HG02840 (cell line): ENCODE measurements around the gene ST6GALNAC6.
"Not testable (repeated sequence)": the region's sequence is repeated elsewhere in the genome, so short reads cannot be mapped to it uniquely, and the experiment has no call there.

Experiments used
- ATAC-seq: cut with Tn5 transposase; IDR thresholded peaks from one replicate; pipeline ENCODE4 v1.9.1; 2021; ENCODE audit warnings: mild to moderate bottlenecking, moderate library complexity, moderate number of reproducible peaks; ENCODE audit not compliant: unreplicated experiment, low FRiP score

The ST6GALNAC6 gene

DNA sequence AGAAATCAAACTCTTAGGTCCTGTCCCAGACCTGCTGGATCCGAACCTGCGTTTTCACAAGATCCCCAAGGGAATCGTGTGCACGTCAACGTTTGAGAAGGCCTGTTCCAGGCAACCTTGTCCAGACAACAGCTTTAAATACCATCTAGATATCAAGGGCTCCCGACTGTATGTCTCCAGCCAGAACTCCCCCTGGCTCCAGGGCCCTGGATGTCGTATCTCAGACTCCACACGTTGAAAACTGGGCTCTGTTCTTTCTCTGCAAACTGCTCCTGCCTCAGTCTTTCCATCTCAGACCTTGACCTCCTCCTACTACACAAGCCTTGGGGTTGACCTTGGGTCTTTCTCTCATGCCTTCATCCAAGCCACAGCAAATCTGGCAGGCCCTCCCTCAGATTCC is 39.1 kb downstream of the ST6GALNAC6 start:
- ATAC-seq = no peak

- ATAC-seq = no peak
These were observed 41.3 kb downstream of the ST6GALNAC6 start for GRCh38 chr9:127858041-127858512.

DNA sequence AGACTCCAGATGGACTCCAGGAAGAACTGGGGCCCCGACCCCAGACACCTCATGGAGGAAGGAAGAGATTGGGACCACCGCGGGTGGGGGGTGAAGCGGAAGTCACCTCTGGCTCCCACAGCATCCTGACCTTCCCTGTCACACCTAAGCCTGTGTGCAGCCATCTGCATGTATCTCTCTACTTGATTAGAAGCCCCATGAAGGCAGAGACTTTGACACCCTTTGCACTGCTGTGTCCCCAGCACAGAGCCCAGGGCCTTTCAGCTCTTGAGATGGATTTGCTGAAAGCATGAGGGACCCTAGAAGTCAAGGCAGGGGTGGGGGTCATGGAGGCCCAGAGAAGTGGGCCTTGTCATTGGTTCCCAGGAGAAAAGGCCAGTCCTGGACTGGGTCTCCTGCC is 42.1 kb downstream of the ST6GALNAC6 start:
- no peak for ATAC-seq

GRCh38 chr9:127856729-127857116 is 42.7 kb downstream of the ST6GALNAC6 start:
- ATAC-seq = no peak

DNA sequence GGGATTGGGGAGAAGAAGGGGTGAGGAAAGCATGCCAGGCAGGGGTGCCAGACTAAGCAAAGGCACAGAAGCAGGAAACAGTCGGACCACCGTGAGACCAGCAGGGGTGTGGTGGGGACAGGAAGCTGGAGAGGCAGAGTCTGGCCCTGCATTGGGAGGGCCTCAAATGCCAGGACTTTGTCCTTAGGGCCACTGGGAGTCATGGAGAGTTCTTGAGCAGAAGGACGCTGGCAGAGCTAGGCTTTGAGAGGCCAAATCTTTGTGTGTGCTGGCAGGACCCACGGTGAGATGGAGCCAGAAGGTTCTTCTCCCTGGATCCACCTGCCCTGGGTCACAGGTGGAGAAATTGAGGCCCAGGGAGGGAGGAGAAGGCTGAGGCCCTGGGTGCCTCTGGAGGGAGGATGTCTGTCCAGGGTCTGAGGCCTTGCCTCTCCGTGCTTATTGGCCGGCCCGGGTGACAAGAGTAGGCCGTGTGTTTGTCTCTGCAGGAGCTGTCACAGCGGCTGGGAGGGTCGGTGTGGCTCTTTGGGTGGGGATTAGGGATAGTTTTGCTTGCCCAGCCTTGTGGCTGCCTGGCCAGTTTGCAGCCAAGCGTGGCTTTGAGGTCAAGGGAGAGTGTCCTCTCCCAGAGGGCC is 43.2 kb downstream of the ST6GALNAC6 start:
- no peak for ATAC-seq

- ATAC-seq = no peak
These were observed 43.9 kb downstream of the ST6GALNAC6 start for GRCh38 chr9:127855522-127855921.

GRCh38 chr9:127854960-127855359 is 44.4 kb downstream of the ST6GALNAC6 start:
- no peak for ATAC-seq

DNA sequence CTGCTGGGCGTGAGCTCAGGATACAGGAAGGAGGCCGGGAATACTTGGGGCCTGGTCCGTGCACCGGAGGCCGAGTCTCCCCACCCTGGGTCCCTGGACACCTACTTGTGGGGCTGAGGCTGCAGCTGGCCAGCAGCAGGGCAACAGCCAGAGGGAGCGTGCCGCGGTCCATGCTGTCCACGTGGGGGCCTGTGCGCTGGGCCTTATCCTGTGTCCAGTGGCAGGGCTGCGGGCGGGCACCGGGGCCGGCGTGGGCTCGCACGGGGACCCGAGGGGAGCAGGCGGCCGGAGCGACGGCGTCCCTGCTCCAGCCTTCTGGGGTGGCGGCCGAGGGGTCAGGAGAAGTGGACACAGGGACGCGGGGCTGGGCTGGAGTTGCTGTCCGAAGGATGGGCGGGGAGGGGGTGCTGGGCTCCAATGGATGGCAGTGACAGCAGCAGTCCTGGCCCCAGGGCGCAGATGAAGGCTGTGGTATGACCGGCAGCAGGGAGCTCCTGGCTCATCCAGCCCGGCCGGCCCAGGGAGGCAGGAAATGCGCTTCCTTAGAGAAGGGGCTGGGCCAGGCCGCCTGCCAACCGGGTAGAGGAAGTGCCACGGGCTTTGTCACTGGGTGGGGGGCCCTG is 45.1 kb downstream of the ST6GALNAC6 start, which contains the start of gene ENG:
Gene ENG (minus strand): TSS at position 475 of the 623 bp plus-strand sequence. CDS start 303 bp downstream, at position 172.
- no peak for ATAC-seq

- no peak for ATAC-seq
These were observed 45.9 kb downstream of the ST6GALNAC6 start for GRCh38 chr9:127853312-127854183.

DNA sequence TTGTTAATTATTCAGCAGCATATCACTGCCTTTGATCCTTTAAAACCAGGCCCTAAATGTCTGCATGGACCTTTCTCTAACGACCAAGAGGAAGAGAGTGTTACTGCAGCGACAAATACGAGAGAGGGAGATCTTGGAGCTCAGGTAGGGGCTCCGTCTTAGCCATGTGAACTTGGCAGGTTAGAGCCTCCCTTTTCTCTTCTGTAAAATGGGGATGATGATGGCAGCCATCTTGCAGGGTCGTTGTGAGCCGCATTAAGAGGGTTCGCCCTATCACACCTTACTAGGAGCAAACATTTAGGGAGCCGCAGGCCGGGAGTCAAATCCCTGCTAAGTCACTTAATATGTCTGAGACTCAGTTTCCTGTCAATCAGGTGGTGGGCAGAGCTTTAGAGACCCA is 46.6 kb downstream of the ST6GALNAC6 start:
- ATAC-seq = no peak

GRCh38 chr9:127850286-127850830 is 49.0 kb downstream of the ST6GALNAC6 start:
- no peak for ATAC-seq

DNA sequence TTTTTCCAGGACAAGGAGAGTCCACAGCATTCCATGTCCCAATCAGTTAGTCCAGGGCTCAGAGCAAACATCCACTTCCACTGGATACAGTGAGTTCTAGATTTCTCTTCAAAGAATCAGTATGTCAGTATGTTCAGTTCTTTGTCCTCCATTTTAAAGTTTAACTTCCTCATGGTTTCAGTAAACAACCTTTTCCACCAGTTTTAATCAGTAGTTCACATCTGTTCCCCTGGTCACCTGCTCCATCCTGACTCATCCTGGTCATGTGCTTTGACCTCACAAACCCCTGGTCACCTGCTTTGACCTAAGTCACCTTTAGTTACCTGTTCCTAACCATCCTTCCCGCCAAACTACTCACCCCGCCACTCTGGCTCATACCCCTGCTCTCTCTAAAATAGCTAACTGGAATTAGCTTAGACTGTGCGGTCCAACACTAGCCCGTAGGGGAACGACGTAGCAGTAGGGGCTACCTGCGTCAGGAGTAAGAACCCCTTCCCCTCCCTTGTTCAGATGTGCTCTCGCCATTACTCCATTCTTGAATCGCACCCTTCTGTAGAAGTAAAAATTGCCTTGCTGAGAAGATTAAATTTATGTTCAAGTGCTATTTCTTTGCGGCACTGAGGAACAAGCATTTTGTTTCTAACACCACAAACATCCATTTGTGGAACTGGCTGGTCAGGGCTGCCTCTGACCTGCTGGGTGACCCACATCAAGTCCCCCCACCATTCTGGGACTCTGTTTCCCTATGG is 50.5 kb downstream of the ST6GALNAC6 start:
- no peak for ATAC-seq

DNA sequence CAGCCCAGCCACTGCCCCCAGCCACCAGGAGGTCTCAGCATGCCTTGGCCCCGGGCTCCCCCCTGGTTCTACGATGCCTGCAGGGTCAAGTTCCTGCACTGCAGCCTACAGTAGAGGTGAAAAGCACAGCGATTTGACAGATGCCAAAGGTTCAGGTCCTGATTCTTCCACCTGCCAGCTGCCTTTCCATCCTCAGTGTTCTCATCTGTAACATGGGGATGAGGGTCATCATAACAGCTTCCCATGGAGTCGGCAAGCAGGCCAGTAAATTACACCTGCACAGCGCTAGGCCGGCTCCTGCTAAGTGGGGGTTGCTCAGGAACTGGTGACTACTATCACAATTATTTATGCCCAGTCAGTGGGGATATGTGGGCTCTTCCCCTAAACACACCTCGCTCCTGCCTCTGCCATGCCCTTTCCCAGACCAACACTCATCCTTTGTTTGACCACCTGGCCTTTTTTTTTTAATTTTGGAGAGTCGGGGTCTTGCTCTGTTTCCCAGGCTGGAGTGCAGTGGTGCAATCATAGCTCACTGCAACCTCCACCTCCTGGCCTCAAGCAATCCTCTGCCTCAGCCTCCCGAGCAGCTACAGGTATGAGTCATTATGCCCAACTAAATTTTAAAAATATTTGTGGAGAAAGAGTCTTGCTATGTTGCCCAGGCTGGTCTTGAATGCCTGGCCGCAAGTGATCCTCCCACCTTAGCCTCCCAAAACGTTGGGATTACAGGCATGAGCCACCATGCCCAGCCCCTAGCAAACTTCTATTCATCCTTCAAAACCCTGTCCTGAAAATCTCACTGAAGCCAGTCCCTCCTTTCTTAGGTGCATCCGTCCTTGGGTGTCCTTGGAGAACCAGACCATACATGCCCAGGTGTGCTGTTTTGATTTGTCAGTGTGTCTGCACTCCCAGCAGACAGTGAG is 51.3 kb downstream of the ST6GALNAC6 start:
- ATAC-seq = no peak

DNA sequence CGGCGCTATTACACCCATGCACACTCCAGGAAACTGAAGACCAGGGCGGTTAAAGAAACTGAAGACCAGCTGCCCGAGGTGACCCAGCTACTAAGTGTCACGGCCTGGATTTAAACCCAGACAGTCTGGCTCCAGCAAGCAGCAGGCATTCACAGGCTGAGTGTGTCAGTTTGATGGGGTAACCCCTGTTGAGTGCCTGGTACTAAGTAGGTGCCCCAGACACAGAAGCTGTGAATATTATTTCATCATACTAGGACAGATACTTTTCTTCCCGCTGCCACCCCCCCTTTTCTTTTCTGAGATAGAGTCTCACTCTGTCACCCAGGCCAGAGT is 52.3 kb downstream of the ST6GALNAC6 start:
- ATAC-seq = no peak

GRCh38 chr9:127846443-127847177 is 52.8 kb downstream of the ST6GALNAC6 start:
- no peak for ATAC-seq

- ATAC-seq = not testable (repeated sequence)
These were observed 53.8 kb downstream of the ST6GALNAC6 start for GRCh38 chr9:127845619-127846018.

DNA sequence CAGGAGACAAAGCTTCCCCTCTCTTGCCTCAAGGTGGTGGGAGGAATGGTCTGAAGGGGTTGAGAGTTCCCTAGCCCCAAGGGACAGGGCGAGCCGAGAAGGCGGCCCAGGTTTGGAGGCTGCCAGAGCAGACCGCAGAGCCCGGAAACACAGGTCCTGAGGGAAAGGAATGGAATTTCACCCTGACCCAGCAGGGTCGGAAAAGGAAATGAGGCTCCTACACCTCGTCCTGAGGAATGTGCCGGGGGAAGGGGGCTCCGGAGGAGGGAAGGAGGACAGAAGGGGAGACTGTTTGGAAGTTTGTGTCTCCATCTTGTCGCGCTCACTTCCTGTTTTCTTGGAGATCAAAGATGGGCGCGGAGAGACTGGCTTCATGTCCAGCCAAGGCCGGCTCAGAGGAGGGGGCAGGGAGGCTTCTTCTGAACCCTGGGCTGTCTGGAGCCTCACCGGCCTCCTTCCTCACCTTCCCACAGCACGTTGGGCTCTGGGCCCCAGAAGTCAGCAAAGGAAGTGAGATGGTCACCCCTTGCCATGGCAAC is 54.5 kb downstream of the ST6GALNAC6 start:
- ATAC-seq = no peak

DNA sequence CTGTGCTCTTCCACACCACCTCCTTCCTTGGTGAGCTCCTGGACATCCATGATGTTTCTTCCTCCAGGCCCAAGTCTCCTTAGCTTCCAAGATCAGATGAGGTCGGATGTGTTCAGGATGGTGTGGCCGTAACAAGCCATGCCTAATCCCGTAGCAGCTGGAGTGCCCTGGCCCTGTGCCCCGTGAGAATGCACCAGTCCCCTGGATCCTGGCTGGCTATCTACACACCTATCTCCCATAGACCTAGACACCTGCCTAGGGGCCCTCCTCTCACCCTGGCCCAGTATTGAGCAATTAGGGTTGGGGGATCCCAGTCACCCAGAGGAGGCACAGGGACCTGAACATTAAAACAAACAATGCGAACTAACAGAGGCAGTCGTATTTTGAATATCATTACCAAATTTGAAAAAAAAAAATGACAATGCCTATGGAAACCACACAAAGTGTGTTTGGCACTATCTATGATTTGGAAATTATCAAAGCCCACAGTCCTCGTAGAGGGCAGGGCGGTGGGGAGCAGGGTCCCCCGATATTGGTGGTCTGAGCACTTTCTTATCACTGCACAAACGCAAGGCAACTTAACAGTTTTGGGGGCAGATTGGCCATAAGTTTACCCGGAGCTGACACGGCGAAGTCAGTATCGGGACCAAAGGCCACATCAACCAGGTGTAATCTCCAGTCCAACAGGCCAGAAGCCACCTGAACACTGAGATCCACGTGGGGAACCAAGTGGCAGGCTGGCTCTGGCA is 58.1 kb downstream of the ST6GALNAC6 start:
- ATAC-seq = no peak
